Measurements from ENCODE around the gene IL17A. TPM values are rescaled to one million over a fixed set of nuclear protein-coding genes. Genes with fewer than 3 reads are reported as not detected.

The IL17A gene
- total RNA-seq, 1 donor from 2014 or later, result not detected

GRCh38 chr6:52231406-52232127, 45.4 kb downstream of the IL17A start:
- Mint-ChIP-seq H3K27me3 (ENCODE audit: low read depth) (peaks cover 12% of the 10 kb centered on the region), H3K36me3 (no peaks in the 10 kb centered on the region), H3K27ac (no peak overlapping the region), H3K4me3 (no peak overlapping the region), H3K4me1 (peaks cover 30% of the 10 kb centered on the region), H3K9me3 (no peaks in the 10 kb centered on the region)
- no peak for DNase-seq (ENCODE audit: low spot score in 2 of 2, unreplicated experiment in 2 of 2)
- TF ChIP-seq CTCF (IDR thresholded peaks at IDR 0.05; ENCODE audit: unreplicated experiment), result no peak

- H3K9me3 Mint-ChIP-seq, result no peaks in the 10 kb centered on the region
- H3K27ac Mint-ChIP-seq, result no peak overlapping the region
- no peak overlapping the region for H3K4me3 Mint-ChIP-seq
- H3K4me1 Mint-ChIP-seq, result peaks cover 20% of the 10 kb centered on the region
- no peaks in the 10 kb centered on the region for H3K36me3 Mint-ChIP-seq
- DNase-seq (ENCODE audit: low spot score in 2 of 2, unreplicated experiment in 2 of 2), result no peak
- TF ChIP-seq CTCF (IDR thresholded peaks at IDR 0.05; ENCODE audit: unreplicated experiment), result no peak
- peaks cover 21% of the 10 kb centered on the region for H3K27me3 Mint-ChIP-seq (ENCODE audit: low read depth)
Observed at GRCh38 chr6:52233005-52233404, 46.8 kb downstream of the IL17A start.

- Mint-ChIP-seq H3K27me3 (ENCODE audit: low read depth) (peaks cover 25% of the 10 kb centered on the region), H3K4me1 (peaks cover 17% of the 10 kb centered on the region), H3K9me3 (no peaks in the 10 kb centered on the region), H3K36me3 (no peaks in the 10 kb centered on the region), H3K27ac (peak overlapping the region; percentile 14), H3K4me3 (no peak overlapping the region)
- peak; percentile 37 for TF ChIP-seq CTCF (IDR thresholded peaks at IDR 0.05; ENCODE audit: unreplicated experiment)
- no peak for DNase-seq (ENCODE audit: low spot score in 2 of 2, unreplicated experiment in 2 of 2)
Observed at GRCh38 chr6:52233975-52234823, 48.0 kb downstream of the IL17A start.

Small RNA genes lying within 50 kb of the gene (microRNA-seq; reads per million reads assigned to microRNA genes)
- gene MIR133B, result not detected
- 1.5 reads per million for gene MIR206

Other genes starting within 250 kb of the IL17A start
- gene PKHD1, start 98.8 kb upstream of the IL17A start, total RNA-seq, result 0.02 to 0.04 TPM (median 0.02 TPM) in 3 replicates
- not detected in 3 replicates for gene IL17F, start 58.1 kb downstream of the IL17A start, total RNA-seq
- 71.4 to 74.5 TPM (median 71.6 TPM) in 3 replicates for gene MCM3, start 98.4 kb downstream of the IL17A start, total RNA-seq
- 9.5 to 9.7 TPM (median 9.5 TPM) in 3 replicates for gene PAQR8, start 175.8 kb downstream of the IL17A start, total RNA-seq
- 33.0 to 36.1 TPM (median 34.4 TPM) in 3 replicates for gene EFHC1, start 234.0 kb downstream of the IL17A start, total RNA-seq